ENCODE data around the gene TMEM179B. TPM values are rescaled to one million over a fixed set of nuclear protein-coding genes. Genes with fewer than 3 reads are reported as not detected.

The TMEM179B gene
- total and polyA plus RNA-seq, 2 of the 13 experiments (the other 11 are each of a cell fraction or from before 2014, with no cell fraction given), result 24.8 to 25.7 TPM

DNA sequence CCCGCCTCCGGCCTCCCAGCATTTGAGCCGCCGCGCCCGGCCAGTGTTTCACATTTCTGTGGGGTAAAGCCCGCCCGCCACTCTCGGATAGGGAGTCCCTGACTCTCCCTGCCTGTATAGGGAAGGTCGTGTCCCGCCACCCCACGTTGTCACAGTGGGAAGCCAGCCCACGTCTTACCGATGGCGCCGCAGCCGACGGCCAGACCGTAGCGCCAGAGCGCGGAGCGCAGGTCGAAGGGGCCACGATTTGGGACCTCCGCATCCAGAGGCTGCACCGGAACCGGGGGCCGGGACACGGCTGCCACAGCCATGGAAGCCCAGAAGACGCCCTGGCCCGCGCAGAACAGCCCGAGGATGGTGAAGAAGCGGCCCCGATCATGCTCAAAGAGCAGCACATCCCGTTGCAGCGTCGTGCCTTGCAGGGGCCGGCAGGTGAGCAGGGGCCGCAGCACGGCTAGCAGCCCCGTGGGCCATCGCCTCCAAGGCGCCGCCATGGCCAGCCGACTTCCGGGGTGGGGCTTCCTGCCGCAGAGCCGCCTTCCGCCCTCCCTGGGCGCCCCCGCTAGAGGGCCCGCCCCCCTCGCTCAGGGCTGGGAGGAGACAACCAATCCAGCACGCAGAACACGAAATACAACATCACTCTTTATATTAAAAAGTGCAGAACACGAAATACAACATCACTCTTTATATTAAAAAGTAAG is 4.4 kb downstream of the TMEM179B start, which contains the start of gene TMEM223 (continued):
- TF ChIP-seq NFKB2 (CRISPR knock-in tag; IDR thresholded peaks at IDR 0.05; ENCODE audit: borderline replicate concordance) (peak; percentile 78; the same call in 1 of the 2 replicates), NFATC3 (CRISPR knock-in tag; IDR thresholded peaks at IDR 0.05) (peak; percentile 94), KLF9 (CRISPR knock-in tag; IDR thresholded peaks at IDR 0.05; ENCODE audit: low read depth) (no peak), FOXA1 (IDR thresholded peaks at IDR 0.05) (no peak), FOXA1 (CRISPR knock-in tag; IDR thresholded peaks at IDR 0.05) (no peak), PRMT3 (CRISPR knock-in tag; IDR thresholded peaks at IDR 0.05; ENCODE audit: borderline replicate concordance, low read depth) (no peak), EEA1 (CRISPR knock-in tag; IDR thresholded peaks at IDR 0.05; ENCODE audit: borderline replicate concordance) (no peak), ZNF713 (CRISPR knock-in tag; IDR thresholded peaks at IDR 0.05) (peak; percentile 74; the same call in 1 of the 2 replicates), ZFP36L1 (CRISPR knock-in tag; IDR thresholded peaks at IDR 0.05) (0 out of 2 replicates have a peak, but pooled peaks have one; percentile 86), ZNF703 (CRISPR knock-in tag; IDR thresholded peaks at IDR 0.05; ENCODE audit: borderline replicate concordance) (no peak), MAFF (IDR thresholded peaks at IDR 0.05; ENCODE audit: low read depth, low read length) (no peak), TCF12 (IDR thresholded peaks at IDR 0.05) (no peak), TCF12 (CRISPR knock-in tag; IDR thresholded peaks at IDR 0.05) (no peak), GZF1 (CRISPR knock-in tag; IDR thresholded peaks at IDR 0.05) (0 out of 2 replicates have a peak, but pooled peaks have one; percentile 48), ZNF383 (CRISPR knock-in tag; IDR thresholded peaks at IDR 0.05; ENCODE audit: borderline replicate concordance) (no peak), GATAD2A (CRISPR knock-in tag; IDR thresholded peaks at IDR 0.05) (no peak)
- TF ChIP-seq, protein P1, sequence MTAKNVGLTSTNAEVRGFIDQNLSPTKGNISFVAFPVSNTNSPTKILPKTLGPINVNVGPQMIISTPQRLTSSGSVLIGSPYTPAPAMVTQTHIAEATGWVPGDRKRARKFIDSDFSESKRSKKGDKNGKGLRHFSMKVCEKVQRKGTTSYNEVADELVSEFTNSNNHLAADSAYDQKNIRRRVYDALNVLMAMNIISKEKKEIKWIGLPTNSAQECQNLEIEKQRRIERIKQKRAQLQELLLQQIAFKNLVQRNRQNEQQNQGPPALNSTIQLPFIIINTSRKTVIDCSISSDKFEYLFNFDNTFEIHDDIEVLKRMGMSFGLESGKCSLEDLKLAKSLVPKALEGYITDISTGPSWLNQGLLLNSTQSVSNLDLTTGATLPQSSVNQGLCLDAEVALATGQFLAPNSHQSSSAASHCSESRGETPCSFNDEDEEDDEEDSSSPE (CRISPR knock-in tag; IDR thresholded peaks at IDR 0.05), result peak; percentile 79
- TF ChIP-seq, protein P2, sequence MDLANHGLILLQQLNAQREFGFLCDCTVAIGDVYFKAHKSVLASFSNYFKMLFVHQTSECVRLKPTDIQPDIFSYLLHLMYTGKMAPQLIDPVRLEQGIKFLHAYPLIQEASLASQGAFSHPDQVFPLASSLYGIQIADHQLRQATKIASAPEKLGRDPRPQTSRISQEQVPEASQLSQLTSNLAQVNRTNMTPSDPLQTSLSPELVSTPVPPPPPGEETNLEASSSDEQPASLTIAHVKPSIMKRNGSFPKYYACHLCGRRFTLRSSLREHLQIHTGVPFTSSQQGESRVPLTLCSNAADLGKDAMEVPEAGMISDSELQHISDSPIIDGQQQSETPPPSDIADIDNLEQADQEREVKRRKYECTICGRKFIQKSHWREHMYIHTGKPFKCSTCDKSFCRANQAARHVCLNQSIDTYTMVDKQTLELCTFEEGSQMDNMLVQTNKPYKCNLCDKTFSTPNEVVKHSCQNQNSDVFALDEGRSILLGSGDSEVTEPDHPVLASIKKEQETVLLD (CRISPR knock-in tag; IDR thresholded peaks at IDR 0.05; ENCODE audit: low read depth), result no peak
- TF ChIP-seq, protein P3, sequence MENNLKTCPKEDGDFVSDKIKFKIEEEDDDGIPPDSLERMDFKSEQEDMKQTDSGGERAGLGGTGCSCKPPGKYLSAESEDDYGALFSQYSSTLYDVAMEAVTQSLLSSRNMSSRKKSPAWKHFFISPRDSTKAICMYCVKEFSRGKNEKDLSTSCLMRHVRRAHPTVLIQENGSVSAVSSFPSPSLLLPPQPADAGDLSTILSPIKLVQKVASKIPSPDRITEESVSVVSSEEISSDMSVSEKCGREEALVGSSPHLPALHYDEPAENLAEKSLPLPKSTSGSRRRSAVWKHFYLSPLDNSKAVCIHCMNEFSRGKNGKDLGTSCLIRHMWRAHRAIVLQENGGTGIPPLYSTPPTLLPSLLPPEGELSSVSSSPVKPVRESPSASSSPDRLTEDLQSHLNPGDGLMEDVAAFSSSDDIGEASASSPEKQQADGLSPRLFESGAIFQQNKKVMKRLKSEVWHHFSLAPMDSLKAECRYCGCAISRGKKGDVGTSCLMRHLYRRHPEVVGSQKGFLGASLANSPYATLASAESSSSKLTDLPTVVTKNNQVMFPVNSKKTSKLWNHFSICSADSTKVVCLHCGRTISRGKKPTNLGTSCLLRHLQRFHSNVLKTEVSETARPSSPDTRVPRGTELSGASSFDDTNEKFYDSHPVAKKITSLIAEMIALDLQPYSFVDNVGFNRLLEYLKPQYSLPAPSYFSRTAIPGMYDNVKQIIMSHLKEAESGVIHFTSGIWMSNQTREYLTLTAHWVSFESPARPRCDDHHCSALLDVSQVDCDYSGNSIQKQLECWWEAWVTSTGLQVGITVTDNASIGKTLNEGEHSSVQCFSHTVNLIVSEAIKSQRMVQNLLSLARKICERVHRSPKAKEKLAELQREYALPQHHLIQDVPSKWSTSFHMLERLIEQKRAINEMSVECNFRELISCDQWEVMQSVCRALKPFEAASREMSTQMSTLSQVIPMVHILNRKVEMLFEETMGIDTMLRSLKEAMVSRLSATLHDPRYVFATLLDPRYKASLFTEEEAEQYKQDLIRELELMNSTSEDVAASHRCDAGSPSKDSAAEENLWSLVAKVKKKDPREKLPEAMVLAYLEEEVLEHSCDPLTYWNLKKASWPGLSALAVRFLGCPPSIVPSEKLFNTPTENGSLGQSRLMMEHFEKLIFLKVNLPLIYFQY (CRISPR knock-in tag; IDR thresholded peaks at IDR 0.05; ENCODE audit: borderline replicate concordance), result no peak
